PC-3 (cell line): ENCODE measurements around the gene DOCK1. TPM values are rescaled to one million over a fixed set of nuclear protein-coding genes. Genes with fewer than 3 reads are reported as not detected.

ENCODE experiments used
- ATAC-seq: fragments of 200-7000 bp; cut with Tn5 transposase; 2 replicates; pipeline ENCODE4 v1.9.1; 2020; ENCODE audit warnings: mild to moderate bottlenecking, moderate library complexity
- BruUV-seq: library from RNA; stranded (reverse); fragments of 400-500 nt; replicated peaks from 2 replicates; lab custom pipeline; 2021; lab: Mats Ljungman, UMichigan
- CTCF ChIA-PET: fragments of 300-600 bp; sonication (Branson Sonifier 250); formaldehyde crosslinking; loops from one replicate; lab custom pipeline; 2022; ENCODE audit warnings: antibody characterized with exemption; lab: Charles Lee
- POLR2A ChIA-PET: fragments of 300-600 bp; sonication (Branson Sonifier 250); formaldehyde crosslinking; loops from one replicate; lab custom pipeline; 2022; ENCODE audit warnings: antibody characterized with exemption; ENCODE audit not compliant: unreplicated experiment; lab: Charles Lee
- DNase-seq: peaks from one replicate; pipeline ENCODE4 v3.0.0-alpha.2; 2015
- H2AFZ ChIP-seq: fragments of 300-600 bp; sonication (generic); 2 replicates; pipeline ENCODE4 v1.6.0; 2016; ENCODE audit warnings: antibody characterized with exemption, low read length
- H3F3A ChIP-seq: fragments of 300-600 bp; sonication (generic); one replicate; pipeline ENCODE4 v1.6.0; 2017; ENCODE audit warnings: antibody characterized with exemption, low read length, control low read depth, mild to moderate bottlenecking; ENCODE audit not compliant: unreplicated experiment
- H3K27ac ChIP-seq: fragments of 300-600 bp; sonication (generic); 2 replicates; pipeline ENCODE4 v1.5.1; 2016; ENCODE audit warnings: mild to moderate bottlenecking, low read length
- H3K27me3 ChIP-seq: fragments of 300-600 bp; sonication (generic); 2 replicates; pipeline ENCODE4 v1.6.1; 2016; ENCODE audit warnings: low read length, mixed read lengths
- H3K36me3 ChIP-seq: fragments of 300-600 bp; sonication (generic); 2 replicates; pipeline ENCODE4 v1.6.1; 2016; ENCODE audit warnings: low read depth, mixed run types, low read length, mixed read lengths
- H3K4me1 ChIP-seq: fragments of 300-600 bp; sonication (generic); 2 replicates; pipeline ENCODE4 v1.5.1; 2016; ENCODE audit warnings: low read length; ENCODE audit not compliant: insufficient read depth
- H3K4me2 ChIP-seq: fragments of 300-600 bp; sonication (generic); 2 replicates; pipeline ENCODE4 v1.6.0; 2016; ENCODE audit warnings: low read length
- H3K4me3 ChIP-seq: fragments of 300-600 bp; sonication (generic); 2 replicates; pipeline ENCODE4 v1.5.1; 2016; ENCODE audit warnings: mild to moderate bottlenecking, low read length, mixed read lengths
- H3K79me2 ChIP-seq: fragments of 300-600 bp; sonication (generic); 2 replicates; pipeline ENCODE4 v1.6.1; 2017; ENCODE audit warnings: low read length, mixed read lengths
- H3K9ac ChIP-seq: fragments of 300-600 bp; sonication (generic); 2 replicates; pipeline ENCODE4 v1.6.0; 2016; ENCODE audit warnings: mild to moderate bottlenecking, low read length
- H3K9me2 ChIP-seq: fragments of 300-600 bp; sonication (generic); replicated peaks from 2 replicates; pipeline ENCODE4 v1.6.1; 2016; ENCODE audit warnings: mixed run types, low read length, mixed read lengths
- H3K9me3 ChIP-seq: fragments of 300-600 bp; sonication (generic); 2 replicates; pipeline ENCODE4 v1.6.1; 2016; ENCODE audit warnings: low read length, mixed read lengths
- H4K20me1 ChIP-seq: fragments of 300-600 bp; sonication (generic); 2 replicates; pipeline ENCODE4 v1.6.1; 2016; ENCODE audit warnings: low read length, mixed read lengths
- EZH2 ChIP-seq: fragments of 300-600 bp; sonication (generic); IDR thresholded peaks from one replicate; pipeline ENCODE4 v1.6.1; 2017; ENCODE audit warnings: antibody characterized with exemption, mild to moderate bottlenecking, low read length; ENCODE audit not compliant: unreplicated experiment
- EZH2phosphoT487 ChIP-seq: fragments of 300-600 bp; sonication (generic); IDR thresholded peaks from 2 replicates; pipeline ENCODE4 v1.6.1; 2018; ENCODE audit warnings: mild to moderate bottlenecking, antibody characterized with exemption, low read length, borderline replicate concordance
- intact Hi-C: fragments of 100-400 bp; cut with micrococcal nuclease; formaldehyde crosslinking; loops from 2 replicates; pipeline ENCODE4 v1.9.0; 2023
- total RNA-seq: library from RNA; depleted of rRNA; stranded (reverse); fragments of >200 nt; gene quantifications from 2 replicates; pipeline ENCODE4 v1.2.3, GENCODE V29; 2014
- TF ChIP-seq, protein P1 (sequence below): fragments of 300-600 bp; sonication (generic); conservative IDR thresholded peaks from 2 replicates; pipeline ENCODE4 v1.5.1; 2017; ENCODE audit warnings: antibody characterized with exemption, low read depth, mild to moderate bottlenecking, low read length

Gene DOCK1
- total RNA-seq, 1 experiment from 2014 or later: 34.3 TPM

DNA sequence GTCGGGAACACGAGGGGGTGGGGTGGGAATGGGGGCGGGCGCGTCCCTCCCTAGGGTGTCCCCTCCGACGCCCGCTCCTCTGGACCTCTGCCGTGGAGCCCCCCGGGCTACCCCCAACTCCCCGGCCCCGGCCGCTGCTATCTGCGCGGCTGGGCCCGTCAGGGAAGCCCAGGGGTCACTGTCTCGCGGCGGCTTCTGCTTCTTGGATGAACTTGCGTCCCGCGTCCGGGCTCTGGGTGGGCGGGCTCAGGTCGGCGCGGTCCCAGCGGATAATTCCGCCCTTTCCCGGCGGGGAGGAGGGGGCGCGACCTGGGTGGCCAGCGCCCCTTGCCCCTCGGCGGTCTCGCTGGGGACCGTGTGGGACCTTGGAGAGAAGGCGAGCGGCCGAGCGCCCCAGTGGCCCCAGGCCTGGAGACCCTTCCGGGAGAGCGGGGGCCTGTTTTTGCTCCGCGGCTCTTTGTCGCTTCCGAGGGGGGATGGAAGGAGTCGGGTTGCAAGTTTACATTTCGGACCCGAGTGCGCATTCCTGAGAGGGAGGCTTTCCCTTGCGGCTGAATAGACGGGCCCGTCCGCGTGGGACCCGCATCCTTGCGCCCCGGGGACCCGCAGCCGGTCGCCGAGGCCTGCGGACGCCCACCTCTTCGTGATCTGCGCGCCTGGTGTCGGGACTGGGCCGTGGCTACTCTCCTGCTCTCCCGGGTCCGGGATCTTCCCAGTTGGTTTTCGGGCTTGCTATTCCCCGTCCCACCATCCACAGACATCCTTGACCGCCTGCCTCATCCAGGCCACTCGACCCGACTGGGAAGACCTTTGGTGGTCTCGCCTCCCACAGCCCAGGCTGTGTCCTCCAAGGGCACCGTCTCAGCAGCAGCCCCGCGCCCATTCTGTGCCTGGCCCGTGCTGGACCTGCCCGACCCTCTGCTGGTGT, 812 bp downstream of the DOCK1 start:
- H3K27ac ChIP-seq: no peak overlapping the region
- peak overlapping the region; percentile 79 for H3K9ac ChIP-seq
- CTCF ChIA-PET: no interaction called here
- no TSS peak for BruUV-seq
- peaks cover 62% of the 10 kb centered on the region for H3K79me2 ChIP-seq
- H3F3A ChIP-seq: no peaks in the 10 kb centered on the region
- peaks cover 36% of the 10 kb centered on the region for H3K4me1 ChIP-seq
- no peaks in the 10 kb centered on the region for H3K27me3 ChIP-seq
- no peaks in the 10 kb centered on the region for H3K9me3 ChIP-seq
- H2AFZ ChIP-seq: peak overlapping the region; percentile 40
- intact Hi-C loops: loop anchor here (5.0 kb wide), 1 partner anchor 106 kb away; no protein-coding TSS in a partner anchor
- POLR2A ChIA-PET: no interaction called here
- H3K4me2 ChIP-seq: peak overlapping the region; percentile 84
- H3K4me3 ChIP-seq: peak overlapping the region; percentile 73
- H3K9me2 ChIP-seq: no peaks in the 10 kb centered on the region
- peak; percentile 32 for ATAC-seq
- DNase-seq: no peak
- TF ChIP-seq, protein P1, sequence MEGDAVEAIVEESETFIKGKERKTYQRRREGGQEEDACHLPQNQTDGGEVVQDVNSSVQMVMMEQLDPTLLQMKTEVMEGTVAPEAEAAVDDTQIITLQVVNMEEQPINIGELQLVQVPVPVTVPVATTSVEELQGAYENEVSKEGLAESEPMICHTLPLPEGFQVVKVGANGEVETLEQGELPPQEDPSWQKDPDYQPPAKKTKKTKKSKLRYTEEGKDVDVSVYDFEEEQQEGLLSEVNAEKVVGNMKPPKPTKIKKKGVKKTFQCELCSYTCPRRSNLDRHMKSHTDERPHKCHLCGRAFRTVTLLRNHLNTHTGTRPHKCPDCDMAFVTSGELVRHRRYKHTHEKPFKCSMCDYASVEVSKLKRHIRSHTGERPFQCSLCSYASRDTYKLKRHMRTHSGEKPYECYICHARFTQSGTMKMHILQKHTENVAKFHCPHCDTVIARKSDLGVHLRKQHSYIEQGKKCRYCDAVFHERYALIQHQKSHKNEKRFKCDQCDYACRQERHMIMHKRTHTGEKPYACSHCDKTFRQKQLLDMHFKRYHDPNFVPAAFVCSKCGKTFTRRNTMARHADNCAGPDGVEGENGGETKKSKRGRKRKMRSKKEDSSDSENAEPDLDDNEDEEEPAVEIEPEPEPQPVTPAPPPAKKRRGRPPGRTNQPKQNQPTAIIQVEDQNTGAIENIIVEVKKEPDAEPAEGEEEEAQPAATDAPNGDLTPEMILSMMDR: no peak
- no peak for TF ChIP-seq EZH2phosphoT487
- no peak for TF ChIP-seq EZH2
- H3K36me3 ChIP-seq: no peaks in the 10 kb centered on the region
- peaks cover 4% of the 10 kb centered on the region; the same call in 1 of the 2 replicates for H4K20me1 ChIP-seq

DNA sequence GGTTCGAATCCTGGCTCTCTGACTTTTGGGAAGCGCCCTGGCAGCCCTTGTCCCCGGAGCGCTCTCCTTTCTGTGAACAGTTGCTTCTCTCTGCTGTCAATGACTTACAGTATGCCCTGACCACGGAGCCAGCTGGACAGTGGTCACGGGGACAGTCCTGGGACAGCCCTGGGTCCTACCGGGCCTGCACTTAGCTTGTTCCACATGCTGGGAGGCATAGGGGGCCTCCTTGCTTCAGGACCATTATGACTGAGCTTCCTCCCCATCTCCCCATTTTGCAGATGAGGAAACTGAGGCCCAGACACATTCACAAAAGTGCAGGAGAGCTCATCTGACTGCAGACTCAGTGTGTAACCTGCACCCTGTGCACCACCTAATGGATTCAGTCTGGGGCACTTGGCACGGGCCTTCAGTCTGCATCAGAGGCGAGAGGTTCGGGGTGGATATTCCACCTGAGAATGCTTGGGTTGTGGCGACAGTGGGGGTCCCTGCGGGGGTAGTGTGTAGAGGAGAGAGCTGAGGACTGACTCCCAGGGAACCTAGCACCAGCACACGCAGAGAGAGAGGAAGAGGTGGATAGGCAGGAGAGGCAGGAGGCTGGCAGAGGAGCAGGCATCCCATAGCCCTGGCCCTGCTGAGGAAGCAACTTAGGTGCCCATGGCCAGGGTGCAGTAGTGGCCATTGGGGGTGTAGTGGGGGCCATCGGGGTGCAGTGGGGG, 1.6 kb downstream of the DOCK1 start:
- ChIA-PET CTCF (no interaction called here), POLR2A (no interaction called here)
- Histone ChIP-seq H3K27ac (no peak overlapping the region), H3K9me3 (no peaks in the 10 kb centered on the region), H3K79me2 (peaks cover 70% of the 10 kb centered on the region), H3K27me3 (no peaks in the 10 kb centered on the region), H3K4me1 (peaks cover 33% of the 10 kb centered on the region), H3K9ac (peak overlapping the region; percentile 79; the same call in 1 of the 2 replicates), H3K4me3 (peak overlapping the region; percentile 73), H4K20me1 (peaks cover 8% of the 10 kb centered on the region; the same call in 1 of the 2 replicates), H3K9me2 (no peaks in the 10 kb centered on the region), H3K4me2 (peak overlapping the region; percentile 84), H3K36me3 (no peaks in the 10 kb centered on the region), H3F3A (no peaks in the 10 kb centered on the region), H2AFZ (no peak overlapping the region)
- intact Hi-C loops: loop anchor here (5.0 kb wide), 1 partner anchor 105 kb away; no protein-coding TSS in a partner anchor
- DNase-seq: no peak
- no peak for ATAC-seq
- TF ChIP-seq EZH2phosphoT487 (no peak), EZH2 (no peak)
- TF ChIP-seq, protein P1: no peak
- BruUV-seq: TSS peak; percentile 22
